Endothelial cell of umbilical vein (primary cell): ENCODE measurements around the gene RPGRIP1L.

Experiments used
- CTCF ChIP-seq, 2 donors: IDR thresholded peaks; 1 replicate in 1 of 2; 2 replicates in 1 of 2; pipeline ENCODE4 v1.5.1; 2011; ENCODE audit warnings: low read length in 2 of 2, mild to moderate bottlenecking in 2 of 2, moderate library complexity in 2 of 2, control low read depth in 1 of 2, inconsistent platforms in 1 of 2, low read depth in 1 of 2; ENCODE audit not compliant: insufficient read depth in 1 of 2; ENCODE audit errors: extremely low read depth in 1 of 2
- EZH2 ChIP-seq: IDR thresholded peaks from 2 replicates; pipeline ENCODE4 v1.6.1; 2012; ENCODE audit warnings: borderline replicate concordance, low read depth, mild to moderate bottlenecking, moderate library complexity, low read length, inconsistent platforms; ENCODE audit not compliant: severe bottlenecking
- POLR2A ChIP-seq: IDR thresholded peaks from 2 replicates; pipeline ENCODE4 v1.6.1; 2012; ENCODE audit warnings: low read depth, mild to moderate bottlenecking, control low read depth, low read length

- TF ChIP-seq EZH2 (no peak), CTCF (IDR thresholded peaks at IDR 0.05; ENCODE audit: extremely low read depth in 1 of 2, insufficient read depth in 1 of 2, low read depth in 1 of 2, low read length in 2 of 2) (no peak), POLR2A (no peak)
Measured at GRCh38 chr16:53745753-53746266, 42.2 kb upstream of the RPGRIP1L start.
